Measurements from ENCODE around the gene TP53.

The TP53 gene

DNA sequence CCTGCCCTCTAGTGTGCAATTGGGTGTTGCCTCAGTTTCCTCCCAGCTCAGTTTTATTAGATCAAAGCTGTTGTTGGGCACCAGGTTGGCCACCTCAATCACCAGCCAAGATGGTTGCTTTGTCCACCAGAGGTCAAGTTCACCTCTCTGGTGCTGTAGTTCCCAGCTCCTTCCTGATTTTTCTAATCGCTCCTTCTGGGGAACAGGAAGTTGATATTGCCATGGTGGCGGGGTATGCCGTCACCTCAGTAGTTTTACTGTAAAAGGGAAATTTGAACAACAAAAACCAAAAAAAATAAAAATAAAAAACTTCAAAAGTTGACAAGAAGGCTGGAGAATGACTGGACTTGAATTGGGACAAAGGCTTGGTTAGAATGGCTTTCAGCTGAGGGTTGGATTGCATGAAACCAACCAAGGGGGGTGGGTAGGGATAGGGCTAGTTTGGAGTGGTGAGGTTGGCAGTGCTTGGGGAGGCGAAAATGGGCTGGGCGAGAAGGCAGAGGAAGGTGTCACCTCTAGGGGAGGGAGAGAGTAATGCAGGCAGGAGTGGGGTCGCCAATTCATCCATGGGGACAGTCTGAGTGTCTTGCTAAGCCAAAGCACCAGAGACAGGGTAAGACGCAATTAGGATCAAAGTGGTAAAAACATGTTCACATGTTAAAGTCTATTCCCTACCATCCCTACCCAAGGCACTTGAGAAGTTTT, 23.9 kb upstream of the TP53 start:
- DNase-seq (ENCODE audit: low spot score), result no peak
- no peak for TF ChIP-seq CTCF (IDR thresholded peaks at IDR 0.05; ENCODE audit: extremely low read depth, missing control alignments)

- TF ChIP-seq CTCF (IDR thresholded peaks at IDR 0.05; ENCODE audit: extremely low read depth, missing control alignments), result no peak
- no peak for DNase-seq (ENCODE audit: low spot score)
Measured at GRCh38 chr17:7710301-7710700, 23.0 kb upstream of the TP53 start.

GRCh38 chr17:7709031-7709430, 21.7 kb upstream of the TP53 start:
- DNase-seq (ENCODE audit: low spot score), result no peak
- TF ChIP-seq CTCF (IDR thresholded peaks at IDR 0.05; ENCODE audit: extremely low read depth, missing control alignments), result no peak

DNA sequence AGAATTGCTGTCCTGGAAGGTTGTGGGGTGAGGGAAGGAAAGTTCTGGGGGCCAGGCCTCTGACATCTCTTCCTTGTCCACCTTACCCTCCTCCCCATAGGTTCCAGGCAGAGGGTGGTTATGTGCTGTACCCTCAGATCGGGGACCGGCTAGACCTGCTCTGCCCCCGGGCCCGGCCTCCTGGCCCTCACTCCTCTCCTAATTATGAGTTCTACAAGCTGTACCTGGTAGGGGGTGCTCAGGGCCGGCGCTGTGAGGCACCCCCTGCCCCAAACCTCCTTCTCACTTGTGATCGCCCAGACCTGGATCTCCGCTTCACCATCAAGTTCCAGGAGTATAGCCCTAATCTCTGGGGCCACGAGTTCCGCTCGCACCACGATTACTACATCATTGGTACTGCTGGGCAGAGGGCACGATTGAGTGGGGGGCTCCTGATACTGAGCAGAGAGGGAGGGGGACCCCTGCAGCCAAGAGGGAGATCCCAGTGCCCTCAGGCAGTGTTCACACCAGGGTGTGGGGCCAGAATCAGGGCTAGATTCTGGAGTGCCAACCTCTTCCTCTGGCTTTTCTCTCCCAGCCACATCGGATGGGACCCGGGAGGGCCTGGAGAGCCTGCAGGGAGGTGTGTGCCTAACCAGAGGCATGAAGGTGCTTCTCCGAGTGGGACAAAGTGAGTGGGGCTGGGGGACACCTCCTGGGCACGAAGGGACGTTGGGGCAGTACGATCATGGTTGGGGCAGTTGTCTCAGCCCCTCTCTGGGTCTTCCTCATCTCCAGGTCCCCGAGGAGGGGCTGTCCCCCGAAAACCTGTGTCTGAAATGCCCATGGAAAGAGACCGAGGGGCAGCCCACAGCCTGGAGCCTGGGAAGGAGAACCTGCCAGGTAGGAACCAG, 20.8 kb upstream of the TP53 start:
- no peak for TF ChIP-seq CTCF (IDR thresholded peaks at IDR 0.05; ENCODE audit: extremely low read depth, missing control alignments)
- no peak for DNase-seq (ENCODE audit: low spot score)

DNA sequence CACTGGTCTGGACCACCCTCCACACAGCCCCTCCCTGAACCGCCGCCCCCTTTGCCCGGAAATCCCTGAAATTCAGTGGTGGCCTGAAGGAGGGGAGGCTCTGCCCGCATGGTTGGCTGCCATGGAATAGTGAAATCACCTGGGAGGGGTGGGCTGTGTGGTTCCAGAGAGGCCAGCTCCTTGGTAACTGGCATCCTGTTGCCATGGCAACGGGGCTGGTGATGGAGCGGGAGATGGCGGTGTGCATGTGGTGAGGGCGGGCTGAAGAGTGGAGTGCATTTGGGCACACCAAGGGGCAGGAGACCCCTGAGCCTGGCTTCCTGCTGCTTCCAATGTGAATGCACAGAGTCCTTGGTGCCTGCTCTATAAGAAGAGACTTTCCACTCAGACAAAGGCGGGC, 20.2 kb upstream of the TP53 start:
- TF ChIP-seq CTCF (IDR thresholded peaks at IDR 0.05; ENCODE audit: extremely low read depth, missing control alignments), result no peak
- DNase-seq (ENCODE audit: low spot score), result no peak

GRCh38 chr17:7706631-7707354, 19.5 kb upstream of the TP53 start:
- TF ChIP-seq CTCF (IDR thresholded peaks at IDR 0.05; ENCODE audit: extremely low read depth, missing control alignments), result no peak

More at GRCh38 chr17:7706631-7707354, 19.5 kb upstream of the TP53 start:
- DNase-seq (ENCODE audit: low spot score), result no peak

All from GM20000 (cell line).